ENCODE results near the gene FHOD3.

The FHOD3 gene

DNA sequence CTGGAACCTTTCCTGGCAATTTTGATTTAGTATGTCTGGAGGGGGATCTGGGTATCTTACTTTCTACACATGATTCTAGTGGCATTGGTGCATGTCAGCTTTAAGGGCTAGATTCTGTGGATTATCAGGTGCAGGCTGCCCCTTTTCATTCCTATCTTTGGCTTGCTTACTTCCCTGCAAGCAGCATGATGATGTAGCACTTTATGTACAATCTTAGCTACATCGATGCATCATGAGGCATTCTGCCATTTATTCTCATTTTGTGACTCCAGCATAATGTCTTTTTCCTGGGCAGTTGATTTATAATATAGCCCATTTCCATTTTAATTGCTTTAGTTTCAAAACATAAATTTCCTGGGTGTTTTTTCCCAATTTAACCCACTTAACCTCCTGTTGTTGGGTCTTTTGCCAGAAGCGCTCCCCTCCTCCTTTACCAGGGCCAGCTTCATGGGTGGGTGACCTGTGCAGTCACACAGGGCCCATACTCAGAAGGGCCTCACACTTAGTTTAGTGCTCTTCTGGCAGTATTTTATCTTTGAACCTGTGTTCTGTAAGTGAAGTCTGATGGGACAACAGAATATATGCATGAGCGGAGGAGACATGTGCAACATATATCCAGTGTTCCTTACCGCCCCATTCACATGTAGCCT lies 495.2 kb downstream of the FHOD3 start:
- TF ChIP-seq, protein P1, sequence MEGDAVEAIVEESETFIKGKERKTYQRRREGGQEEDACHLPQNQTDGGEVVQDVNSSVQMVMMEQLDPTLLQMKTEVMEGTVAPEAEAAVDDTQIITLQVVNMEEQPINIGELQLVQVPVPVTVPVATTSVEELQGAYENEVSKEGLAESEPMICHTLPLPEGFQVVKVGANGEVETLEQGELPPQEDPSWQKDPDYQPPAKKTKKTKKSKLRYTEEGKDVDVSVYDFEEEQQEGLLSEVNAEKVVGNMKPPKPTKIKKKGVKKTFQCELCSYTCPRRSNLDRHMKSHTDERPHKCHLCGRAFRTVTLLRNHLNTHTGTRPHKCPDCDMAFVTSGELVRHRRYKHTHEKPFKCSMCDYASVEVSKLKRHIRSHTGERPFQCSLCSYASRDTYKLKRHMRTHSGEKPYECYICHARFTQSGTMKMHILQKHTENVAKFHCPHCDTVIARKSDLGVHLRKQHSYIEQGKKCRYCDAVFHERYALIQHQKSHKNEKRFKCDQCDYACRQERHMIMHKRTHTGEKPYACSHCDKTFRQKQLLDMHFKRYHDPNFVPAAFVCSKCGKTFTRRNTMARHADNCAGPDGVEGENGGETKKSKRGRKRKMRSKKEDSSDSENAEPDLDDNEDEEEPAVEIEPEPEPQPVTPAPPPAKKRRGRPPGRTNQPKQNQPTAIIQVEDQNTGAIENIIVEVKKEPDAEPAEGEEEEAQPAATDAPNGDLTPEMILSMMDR (IDR thresholded peaks at IDR 0.05; ENCODE audit: low read depth, low read length) = no peak
- in situ Hi-C loops (cut with HindIII; ENCODE audit: low sequenced_read_pairs) = no loop called here
- no peak overlapping the region for H3K4me3 ChIP-seq (ENCODE audit: low read depth, low read length)
- no peak for DNase-seq (ENCODE audit: low read depth, low spot score)

DNA sequence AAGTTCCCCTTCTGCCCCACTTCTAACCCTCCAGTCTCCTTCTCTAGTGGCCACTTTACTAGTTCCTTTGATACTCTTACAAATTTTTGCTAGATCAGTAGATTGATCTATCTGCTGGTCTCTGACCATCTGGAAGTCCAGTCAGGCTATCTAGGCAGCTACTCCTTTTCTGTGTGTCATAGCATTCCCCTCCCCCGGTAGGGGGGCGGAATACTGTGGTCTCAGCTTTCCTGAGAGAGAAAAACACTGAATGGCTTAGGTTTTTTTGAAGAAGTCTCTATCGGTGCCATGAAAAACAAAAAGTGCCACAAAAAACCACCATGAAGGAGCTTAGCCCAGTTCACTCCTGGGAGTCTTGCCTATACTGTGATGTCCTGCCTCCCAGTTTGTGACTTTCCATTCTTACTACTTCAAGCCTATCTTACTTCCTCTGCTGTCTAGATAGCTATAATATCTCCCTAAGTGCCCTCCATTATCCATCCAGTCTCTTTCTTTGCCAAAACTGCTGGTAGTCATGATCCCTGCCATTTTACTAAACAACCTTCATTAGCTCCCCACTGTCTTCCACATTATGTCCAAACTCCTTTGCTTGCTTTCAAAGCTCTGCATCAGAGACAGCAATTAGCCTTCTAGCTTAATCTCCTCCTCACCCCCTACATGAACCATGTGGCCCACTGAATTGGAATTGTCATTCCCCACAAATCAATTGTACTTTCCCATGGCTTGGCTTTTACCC lies 501.4 kb downstream of the FHOD3 start:
- in situ Hi-C loops (cut with HindIII; ENCODE audit: low sequenced_read_pairs) = no loop called here
- no peak overlapping the region for H3K4me3 ChIP-seq (ENCODE audit: low read depth, low read length)
- DNase-seq (ENCODE audit: low read depth, low spot score) = peak; percentile 50
- TF ChIP-seq, protein P1 (IDR thresholded peaks at IDR 0.05; ENCODE audit: low read depth, low read length) = no peak

DNA sequence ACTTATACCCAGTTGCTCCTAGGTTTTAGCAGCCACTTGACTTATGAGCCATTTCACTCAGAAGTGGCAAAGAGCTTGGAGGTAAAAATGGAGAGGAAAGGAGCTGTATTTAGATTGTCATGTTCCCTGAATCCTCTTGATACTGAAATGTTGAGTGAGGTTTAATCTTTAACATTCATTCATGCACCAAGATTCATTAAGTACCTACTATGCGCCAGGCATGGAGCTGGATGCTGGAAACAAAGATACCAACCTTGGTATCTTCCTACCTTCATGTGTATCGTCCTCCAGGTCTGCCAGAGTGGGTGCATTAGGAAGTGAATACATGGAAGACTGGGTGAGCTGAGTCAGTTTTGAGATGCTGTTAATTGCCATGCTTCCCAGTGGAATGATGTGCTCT lies 507.6 kb downstream of the FHOD3 start:
- in situ Hi-C loops (cut with HindIII; ENCODE audit: low sequenced_read_pairs) = no loop called here
- TF ChIP-seq, protein P1 (IDR thresholded peaks at IDR 0.05; ENCODE audit: low read depth, low read length) = no peak
- no peak for DNase-seq (ENCODE audit: low read depth, low spot score)
- H3K4me3 ChIP-seq (ENCODE audit: low read depth, low read length) = no peak overlapping the region

GRCh38 chr18:36808681-36809080 lies 511.2 kb downstream of the FHOD3 start:
- peak; percentile 66 for DNase-seq (ENCODE audit: low read depth, low spot score)
- TF ChIP-seq, protein P1 (IDR thresholded peaks at IDR 0.05; ENCODE audit: low read depth, low read length) = no peak
- no peak overlapping the region for H3K4me3 ChIP-seq (ENCODE audit: low read depth, low read length)
- in situ Hi-C loops (cut with HindIII; ENCODE audit: low sequenced_read_pairs) = no loop called here

GRCh38 chr18:36809590-36810381 lies 512.3 kb downstream of the FHOD3 start:
- no peak overlapping the region for H3K4me3 ChIP-seq (ENCODE audit: low read depth, low read length)
- in situ Hi-C loops (cut with HindIII; ENCODE audit: low sequenced_read_pairs) = no loop called here
- DNase-seq (ENCODE audit: low read depth, low spot score) = peak; percentile 72
- TF ChIP-seq, protein P1 (IDR thresholded peaks at IDR 0.05; ENCODE audit: low read depth, low read length) = peak; percentile 86

- in situ Hi-C loops (cut with HindIII; ENCODE audit: low sequenced_read_pairs) = no loop called here
- no peak for DNase-seq (ENCODE audit: low read depth, low spot score)
These were observed 513.9 kb downstream of the FHOD3 start for GRCh38 chr18:36811430-36811829.

More at GRCh38 chr18:36811430-36811829, 513.9 kb downstream of the FHOD3 start:
- TF ChIP-seq, protein P1 (IDR thresholded peaks at IDR 0.05; ENCODE audit: low read depth, low read length) = no peak
- H3K4me3 ChIP-seq (ENCODE audit: low read depth, low read length) = no peak overlapping the region

Measured in astrocyte of the spinal cord (primary cell).